Epithelial cell of proximal tubule (primary cell): ENCODE data around the gene SUPT20H. TPM values are rescaled to one million over a fixed set of nuclear protein-coding genes. Genes with fewer than 3 reads are reported as not detected.

ENCODE experiments used
- DNase-seq: peaks from one replicate; pipeline ENCODE4 v3.0.0-alpha.2; 2011; ENCODE audit warnings: low read depth
- H3K4me3 ChIP-seq: 2 replicates; pipeline ENCODE4 v1.5.1; 2011; ENCODE audit warnings: low read depth, mild to moderate bottlenecking, low read length
- total RNA-seq: library from RNA; depleted of rRNA; stranded (reverse); fragments of >200 nt; gene quantifications from 2 replicates; pipeline ENCODE4 v1.2.3, GENCODE V29; 2015
- TF ChIP-seq, protein P1 (sequence below): conservative IDR thresholded peaks from 2 replicates; pipeline ENCODE4 v1.5.1; 2012; ENCODE audit warnings: low read depth, mild to moderate bottlenecking, low read length

The SUPT20H gene
- total RNA-seq, 1 donor from 2014 or later, result 41.4 TPM

DNA sequence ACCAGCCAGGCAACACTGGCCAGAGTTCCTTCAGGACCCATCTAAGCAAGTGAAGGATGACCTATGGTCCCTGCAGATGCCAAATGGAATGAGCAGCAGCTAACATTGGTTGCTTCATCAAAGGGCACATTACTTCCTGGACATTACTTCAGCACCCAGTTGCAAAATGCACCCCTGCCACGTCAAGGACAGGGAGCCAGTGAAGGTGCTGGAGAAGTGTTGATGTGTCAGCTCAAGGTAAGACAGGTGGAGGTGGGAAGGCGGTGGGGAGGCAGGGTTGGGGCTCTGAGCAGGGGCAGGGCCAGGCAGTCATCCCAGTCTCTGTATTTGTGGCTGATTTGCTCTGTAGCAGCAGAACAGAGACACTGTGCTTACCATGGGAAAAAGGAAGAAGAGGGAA lies 31.4 kb upstream of the SUPT20H start:
- TF ChIP-seq, protein P1, sequence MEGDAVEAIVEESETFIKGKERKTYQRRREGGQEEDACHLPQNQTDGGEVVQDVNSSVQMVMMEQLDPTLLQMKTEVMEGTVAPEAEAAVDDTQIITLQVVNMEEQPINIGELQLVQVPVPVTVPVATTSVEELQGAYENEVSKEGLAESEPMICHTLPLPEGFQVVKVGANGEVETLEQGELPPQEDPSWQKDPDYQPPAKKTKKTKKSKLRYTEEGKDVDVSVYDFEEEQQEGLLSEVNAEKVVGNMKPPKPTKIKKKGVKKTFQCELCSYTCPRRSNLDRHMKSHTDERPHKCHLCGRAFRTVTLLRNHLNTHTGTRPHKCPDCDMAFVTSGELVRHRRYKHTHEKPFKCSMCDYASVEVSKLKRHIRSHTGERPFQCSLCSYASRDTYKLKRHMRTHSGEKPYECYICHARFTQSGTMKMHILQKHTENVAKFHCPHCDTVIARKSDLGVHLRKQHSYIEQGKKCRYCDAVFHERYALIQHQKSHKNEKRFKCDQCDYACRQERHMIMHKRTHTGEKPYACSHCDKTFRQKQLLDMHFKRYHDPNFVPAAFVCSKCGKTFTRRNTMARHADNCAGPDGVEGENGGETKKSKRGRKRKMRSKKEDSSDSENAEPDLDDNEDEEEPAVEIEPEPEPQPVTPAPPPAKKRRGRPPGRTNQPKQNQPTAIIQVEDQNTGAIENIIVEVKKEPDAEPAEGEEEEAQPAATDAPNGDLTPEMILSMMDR, result no peak
- no peak overlapping the region for H3K4me3 ChIP-seq
- DNase-seq, result no peak

DNA sequence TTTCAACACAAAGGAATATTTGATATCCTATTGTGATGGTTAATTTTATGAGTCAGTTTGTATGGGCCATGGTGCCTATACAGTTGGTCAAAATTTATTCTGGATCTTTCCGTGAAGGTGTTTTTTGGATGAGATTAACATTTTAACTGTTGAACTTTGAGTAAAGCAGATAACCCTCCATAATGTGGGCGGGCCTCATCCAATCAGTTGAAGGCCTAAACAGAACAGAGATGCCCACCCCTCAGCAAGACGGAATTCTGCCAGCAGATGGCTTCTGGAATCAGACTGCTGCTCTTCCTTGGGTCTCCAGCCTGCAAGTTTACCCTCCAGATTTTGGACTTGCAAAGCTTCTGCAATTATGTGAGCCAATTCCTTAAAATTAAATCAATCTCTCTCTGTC lies 30.0 kb upstream of the SUPT20H start:
- TF ChIP-seq, protein P1, result no peak
- no peak for DNase-seq
- no peak overlapping the region for H3K4me3 ChIP-seq

DNA sequence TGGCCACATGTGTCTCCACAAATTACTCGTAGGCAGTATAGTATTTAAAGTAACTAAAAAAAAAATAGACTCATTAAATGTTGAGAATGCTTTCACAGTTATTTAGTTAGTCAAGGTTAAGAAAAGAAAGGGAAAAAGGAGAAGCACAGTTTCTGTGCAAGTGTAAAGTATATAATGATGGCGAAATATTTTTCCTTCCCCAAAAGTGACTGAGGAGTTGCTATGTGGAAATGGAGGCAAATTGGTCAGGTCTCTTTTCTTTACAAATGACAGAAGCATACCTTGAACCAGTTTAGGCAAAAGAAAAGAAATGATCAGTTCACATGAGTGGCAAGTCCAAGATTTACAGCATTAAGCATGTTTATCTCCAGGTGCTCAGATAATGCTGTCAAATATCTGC lies 28.0 kb upstream of the SUPT20H start:
- TF ChIP-seq, protein P1, result no peak
- DNase-seq, result no peak
- H3K4me3 ChIP-seq, result no peak overlapping the region

DNA sequence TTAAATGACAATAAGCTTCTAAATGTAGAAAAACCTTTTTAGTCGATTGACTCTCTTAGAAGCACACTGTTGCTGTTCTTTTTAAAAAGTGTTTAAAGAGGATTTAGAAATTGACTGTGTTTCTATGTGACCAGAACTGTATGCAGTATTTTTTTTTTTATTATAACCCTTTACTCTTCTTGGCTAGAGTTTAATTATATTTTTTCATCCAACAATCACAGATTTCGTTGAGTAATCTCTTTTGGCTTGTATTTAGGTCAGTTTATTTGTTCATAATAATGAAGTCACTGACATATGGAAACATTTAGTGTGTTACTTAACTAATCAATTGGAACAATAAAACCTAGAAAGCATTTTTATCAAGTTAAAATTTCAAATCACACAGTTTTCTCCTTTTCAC lies 26.1 kb upstream of the SUPT20H start:
- no peak for DNase-seq
- H3K4me3 ChIP-seq, result no peak overlapping the region
- TF ChIP-seq, protein P1, result no peak

DNA sequence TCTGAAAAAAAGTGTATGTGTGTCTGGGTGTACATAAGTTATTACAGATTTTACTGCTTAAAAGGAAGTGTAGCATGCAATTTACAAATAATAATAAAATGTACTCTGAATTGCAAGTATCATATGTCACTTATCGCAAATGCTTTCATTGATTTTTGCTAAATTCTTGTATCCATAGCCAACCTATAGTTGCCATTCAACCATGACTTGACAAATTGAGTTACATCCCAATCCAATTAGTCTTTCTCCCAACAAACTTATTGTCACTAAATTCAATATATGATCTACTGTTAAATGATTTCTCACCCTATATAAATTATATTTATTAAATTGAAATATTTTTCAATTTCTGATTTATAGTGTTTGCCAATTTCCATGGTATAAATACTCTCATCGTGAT lies 17.3 kb upstream of the SUPT20H start:
- no peak for DNase-seq
- H3K4me3 ChIP-seq, result no peak overlapping the region
- TF ChIP-seq, protein P1, result no peak

DNA sequence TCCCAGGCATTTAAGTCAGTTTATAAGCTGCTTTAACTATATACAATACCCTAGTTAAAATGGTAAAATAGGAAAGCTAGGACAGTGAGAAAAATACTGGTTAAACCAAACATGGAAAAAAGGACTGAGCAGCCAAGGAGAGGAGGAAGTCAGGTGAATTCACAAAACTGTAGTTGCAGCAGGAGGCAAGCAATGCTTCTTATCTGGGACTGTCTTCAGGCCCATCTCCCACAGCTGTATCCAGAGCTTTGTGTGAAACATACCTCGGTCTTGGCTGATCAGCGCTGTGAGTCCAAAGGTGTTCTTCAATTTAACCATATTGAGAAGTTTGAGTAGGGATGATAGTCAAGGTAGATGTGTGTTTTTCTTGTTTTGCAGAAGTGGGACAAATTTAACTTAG lies 15.7 kb upstream of the SUPT20H start:
- TF ChIP-seq, protein P1, result no peak
- H3K4me3 ChIP-seq, result no peak overlapping the region
- no peak for DNase-seq

DNA sequence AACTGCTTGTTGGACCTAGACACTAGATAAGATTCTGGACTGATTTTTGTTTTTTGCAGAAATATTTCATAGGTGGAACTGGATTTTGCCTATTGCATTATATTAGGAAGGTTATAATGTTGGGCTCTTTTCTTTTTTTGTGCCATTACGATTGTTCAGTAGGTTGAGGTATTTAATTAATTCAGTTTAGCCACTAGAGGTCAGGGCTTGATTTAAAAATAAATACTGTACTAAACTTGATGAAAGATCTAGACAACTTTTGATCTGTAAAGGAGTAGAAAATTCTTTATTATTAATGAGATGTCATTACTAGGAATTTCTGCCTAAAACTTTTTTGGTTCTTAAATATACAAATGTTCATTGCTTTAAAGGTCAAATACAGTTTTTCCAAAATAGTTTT lies 15.2 kb upstream of the SUPT20H start:
- DNase-seq, result no peak
- H3K4me3 ChIP-seq, result no peak overlapping the region
- TF ChIP-seq, protein P1, result peak; percentile 35
